Lower leg skin (tissue), 3 donors: ENCODE measurements around the gene CELSR3.

Experiments used
- CTCF ChIP-seq, 3 donors: fragments of 450-650 bp; IDR thresholded peaks; one replicate each; pipeline ENCODE4 v1.5.1; 2016; ENCODE audit warnings: antibody characterized with exemption in 3 of 3, mild to moderate bottlenecking in 3 of 3, moderate library complexity in 2 of 3
- POLR2A ChIP-seq, 2 donors: fragments of 450-650 bp; IDR thresholded peaks; one replicate each; pipeline ENCODE4 v1.6.1; 2016 to 2017; ENCODE audit warnings: antibody characterized with exemption in 2 of 2, mild to moderate bottlenecking in 1 of 2, moderate library complexity in 1 of 2

GRCh38 chr3:48636149-48636655 is 26.5 kb downstream of the CELSR3 start:
- TF ChIP-seq POLR2A (IDR thresholded peaks at IDR 0.05) (no peak), CTCF (IDR thresholded peaks at IDR 0.05) (no peak)
